CD4-positive, alpha-beta memory T cell (primary cell): ENCODE data around the gene LGR4. TPM values are rescaled to one million over a fixed set of nuclear protein-coding genes. Genes with fewer than 3 reads are reported as not detected.
"Not testable (repeated sequence)": the region's sequence is repeated elsewhere in the genome, so short reads cannot be mapped to it uniquely, and the experiment has no call there.

ENCODE experiments used
- CTCF ChIA-PET: fragments of 350-600 bp; sonication (Branson Sonifier 250); formaldehyde crosslinking; loops from one replicate; lab custom pipeline; 2021; ENCODE audit warnings: inconsistent platforms; ENCODE audit not compliant: partially characterized antibody; lab: Charles Lee
- POLR2A ChIA-PET: fragments of 350-600 bp; sonication (Branson Sonifier 250); formaldehyde crosslinking; loops from one replicate; lab custom pipeline; 2021; ENCODE audit not compliant: partially characterized antibody; lab: Charles Lee
- DNase-seq, 5 donors: peaks; one replicate each; pipeline versions ENCODE4 v3.0.0 to v3.0.0-alpha.2; 2020 to 2022; ENCODE audit warnings: mixed read lengths in 1 of 5
- H3K27ac ChIP-seq: one replicate; pipeline ENCODE4 v1.7.0; 2013; ENCODE audit warnings: low read depth, low read length
- H3K27me3 ChIP-seq: 2 replicates; pipeline ENCODE4 v1.7.0; 2013; ENCODE audit warnings: mild to moderate bottlenecking, low read length, moderate library complexity; ENCODE audit not compliant: insufficient read depth
- H3K36me3 ChIP-seq: 2 replicates; pipeline ENCODE4 v1.7.0; 2013; ENCODE audit warnings: mild to moderate bottlenecking, low read length, moderate library complexity; ENCODE audit not compliant: insufficient read depth
- H3K4me1 ChIP-seq: 2 replicates; pipeline ENCODE4 v1.7.0; 2013; ENCODE audit warnings: mild to moderate bottlenecking, low read length, moderate library complexity; ENCODE audit not compliant: insufficient read depth
- H3K4me3 ChIP-seq, 2 donors: one replicate each; pipeline ENCODE4 v1.7.0; 2013; ENCODE audit warnings: low read length in 2 of 2, mild to moderate bottlenecking in 1 of 2
- H3K9me3 ChIP-seq, 2 donors: one replicate each; pipeline ENCODE4 v1.7.0; 2013; ENCODE audit warnings: low read length in 2 of 2, control low read depth in 1 of 2; ENCODE audit not compliant: control insufficient read depth in 1 of 2
- H3K27ac Mint-ChIP-seq, 7 donors: one replicate each; pipeline ENCODE4 v1.8.0; 2020 to 2021; ENCODE audit warnings: mixed read lengths in 7 of 7, mild to moderate bottlenecking in 6 of 7, inconsistent platforms in 3 of 7, moderate library complexity in 3 of 7
- H3K27me3 Mint-ChIP-seq, 2 donors: one replicate each; pipeline ENCODE4 v1.8.0; 2020 to 2021; ENCODE audit warnings: mixed read lengths in 2 of 2
- H3K36me3 Mint-ChIP-seq, 2 donors: one replicate each; pipeline ENCODE4 v1.8.0; 2020 to 2021; ENCODE audit warnings: mixed read lengths in 2 of 2, inconsistent platforms in 1 of 2, mild to moderate bottlenecking in 1 of 2
- H3K4me1 Mint-ChIP-seq, 4 donors: one replicate each; pipeline ENCODE4 v1.8.0; 2020 to 2021; ENCODE audit warnings: mixed read lengths in 4 of 4, mild to moderate bottlenecking in 1 of 4
- H3K4me3 Mint-ChIP-seq, 8 donors: one replicate each; pipeline ENCODE4 v1.8.0; 2020 to 2021; ENCODE audit warnings: mixed read lengths in 8 of 8, mild to moderate bottlenecking in 7 of 8, moderate library complexity in 6 of 8, inconsistent platforms in 3 of 8
- H3K9me3 Mint-ChIP-seq, 8 donors: one replicate each; pipeline ENCODE4 v1.8.0; 2020 to 2021; ENCODE audit warnings: mixed read lengths in 8 of 8, mild to moderate bottlenecking in 5 of 8, inconsistent platforms in 3 of 8, moderate library complexity in 1 of 8
- intact Hi-C: fragments of 100-400 bp; cut with micrococcal nuclease; formaldehyde crosslinking; loops from one replicate; pipeline ENCODE4 v1.15.1; 2023
- polyA plus RNA-seq, 2 donors: library from polyadenylated mRNA; unstranded; fragments of 300-500 nt; fragmentation: Illumina TruSeq; gene quantifications; one replicate each; pipeline ENCODE4 v1.2.3, GENCODE V29; 2021
- total RNA-seq, 2 experiments: library from RNA; stranded (reverse); gene quantifications; one replicate each; pipeline ENCODE4 v1.2.3, GENCODE V29; 2021

LGR4 gene
- total and polyA plus RNA-seq, 4 experiments from 2014 or later: 0.03 to 1.6 (median 0.58) TPM

DNA sequence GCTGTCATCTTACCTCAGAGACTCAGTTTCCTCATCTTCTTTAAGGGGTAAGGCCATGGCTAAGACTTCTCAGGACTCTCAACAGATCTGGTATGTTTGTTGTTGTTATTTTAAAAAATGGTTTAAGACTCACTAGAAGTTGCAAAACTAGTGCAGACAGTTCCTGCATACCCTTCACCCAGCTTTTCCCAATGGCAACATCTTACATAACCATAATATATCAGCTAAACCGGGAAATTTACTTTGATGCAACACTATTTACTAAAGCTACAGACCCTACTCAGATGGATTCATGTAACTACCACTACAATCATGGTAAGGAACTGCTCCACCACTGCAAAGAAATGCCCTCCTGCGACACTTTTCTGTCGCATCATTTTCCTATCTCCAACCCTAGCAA lies 20.4 kb downstream of the LGR4 start:
- H3K4me3 ChIP-seq: no peak overlapping the region
- H3K36me3 ChIP-seq: no peaks in the 10 kb centered on the region
- H3K4me3 Mint-ChIP-seq: no peak overlapping the region
- no peak overlapping the region for H3K27ac ChIP-seq
- H3K4me1 ChIP-seq: no peaks in the 10 kb centered on the region
- H3K9me3 ChIP-seq: no peaks in the 10 kb centered on the region
- H3K27me3 ChIP-seq: no peaks in the 10 kb centered on the region
- no peaks in the 10 kb centered on the region for H3K36me3 Mint-ChIP-seq
- H3K27me3 Mint-ChIP-seq: peaks cover 0 to 1% of the 10 kb centered on the region in 2 donors
- H3K9me3 Mint-ChIP-seq: peaks cover 0 to 4% (median 0%) of the 10 kb centered on the region in 8 donors
- intact Hi-C loops: no loop called here
- no peaks in the 10 kb centered on the region for H3K4me1 Mint-ChIP-seq
- DNase-seq: no peak
- ChIA-PET POLR2A (no interaction called here), CTCF (no interaction called here)
- H3K27ac Mint-ChIP-seq: no peak overlapping the region

GRCh38 chr11:27451244-27451965 lies 21.2 kb downstream of the LGR4 start:
- Histone ChIP-seq H3K27ac (no peak overlapping the region), H3K27me3 (no peaks in the 10 kb centered on the region), H3K4me3 (no peak overlapping the region), H3K9me3 (no peaks in the 10 kb centered on the region), H3K36me3 (no peaks in the 10 kb centered on the region), H3K4me1 (no peaks in the 10 kb centered on the region)
- intact Hi-C loops: no loop called here
- no peak for DNase-seq
- H3K36me3 Mint-ChIP-seq: no peaks in the 10 kb centered on the region
- ChIA-PET CTCF (no interaction called here), POLR2A (no interaction called here)
- H3K4me1 Mint-ChIP-seq: no peaks in the 10 kb centered on the region
- H3K4me3 Mint-ChIP-seq: no peak overlapping the region
- peaks cover 0 to 1% of the 10 kb centered on the region in 2 donors for H3K27me3 Mint-ChIP-seq
- H3K27ac Mint-ChIP-seq: no peak overlapping the region
- peaks cover 0 to 4% (median 0%) of the 10 kb centered on the region in 8 donors for H3K9me3 Mint-ChIP-seq

DNA sequence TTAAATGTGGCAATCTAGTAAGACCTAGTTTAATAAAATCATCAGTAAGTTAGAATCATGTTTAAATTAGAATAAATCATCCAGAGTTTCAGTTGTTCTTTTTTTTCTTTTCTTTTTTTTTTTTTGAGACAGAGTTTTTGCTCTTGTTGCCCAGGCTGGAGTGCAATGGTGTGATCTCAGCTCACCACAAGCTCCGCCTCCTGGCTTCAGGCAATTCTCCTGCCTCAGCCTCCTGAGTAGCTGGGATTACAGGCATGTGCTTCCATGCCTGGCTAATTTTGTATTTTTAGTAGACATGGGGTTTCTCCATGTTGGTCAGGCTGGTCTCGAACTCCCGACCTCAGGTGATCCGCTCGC lies 24.4 kb downstream of the LGR4 start:
- H3K27ac ChIP-seq, H3K4me1 ChIP-seq, CTCF ChIA-PET, POLR2A ChIA-PET, H3K27ac Mint-ChIP-seq, H3K4me3 ChIP-seq, H3K4me1 Mint-ChIP-seq, H3K36me3 ChIP-seq, H3K4me3 Mint-ChIP-seq, H3K27me3 Mint-ChIP-seq, DNase-seq, H3K9me3 Mint-ChIP-seq, H3K9me3 ChIP-seq, H3K27me3 ChIP-seq, H3K36me3 Mint-ChIP-seq, intact Hi-C loops: not testable (repeated sequence)

DNA sequence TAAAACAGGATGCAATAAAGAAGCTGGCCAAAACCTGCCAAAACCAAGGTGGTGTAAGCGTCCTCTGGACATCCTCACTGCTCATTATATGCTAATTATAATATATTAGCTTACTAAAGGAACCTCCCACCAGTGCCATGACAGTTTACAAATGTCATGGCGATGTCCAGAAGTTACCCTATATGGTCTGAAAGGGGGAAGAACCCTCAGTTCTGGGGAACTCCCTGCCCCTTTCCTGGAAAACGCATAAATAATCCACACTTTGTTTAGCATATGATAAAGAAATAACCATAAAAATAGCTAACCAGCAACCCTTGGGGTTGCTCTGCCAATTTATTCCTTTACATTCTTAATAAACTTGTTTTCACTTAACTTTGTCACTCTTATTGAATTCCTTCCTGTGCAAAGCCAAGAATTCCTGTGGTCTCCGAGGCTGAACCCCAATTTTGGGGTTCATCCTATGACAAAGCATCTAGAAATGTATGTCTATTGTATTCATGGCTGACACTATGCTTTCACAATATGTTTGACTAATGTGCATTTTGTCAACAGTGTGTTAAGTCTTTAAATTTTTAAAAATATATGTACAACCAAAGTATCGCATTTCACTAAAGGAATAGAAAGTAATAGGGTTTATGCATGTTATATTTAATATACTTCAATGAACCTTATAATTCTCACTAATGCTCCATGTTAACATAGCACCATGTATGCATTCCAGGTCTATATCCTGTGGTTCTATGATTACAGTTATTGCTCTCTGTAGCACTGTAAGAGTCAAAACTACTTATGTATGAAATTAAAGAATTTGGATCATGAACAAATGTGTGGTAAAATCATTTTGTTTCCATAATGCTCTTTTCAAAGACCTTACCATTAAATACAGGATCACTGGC lies 25.1 kb downstream of the LGR4 start:
- Mint-ChIP-seq H3K4me3 (no peak overlapping the region), H3K36me3 (no peaks in the 10 kb centered on the region), H3K4me1 (no peaks in the 10 kb centered on the region), H3K9me3 (peaks cover 0 to 4% (median 0%) of the 10 kb centered on the region in 8 donors), H3K27me3 (peaks cover 0 to 2% of the 10 kb centered on the region in 2 donors), H3K27ac (no peak overlapping the region)
- ChIA-PET CTCF (no interaction called here), POLR2A (no interaction called here)
- no peak for DNase-seq
- Histone ChIP-seq H3K36me3 (no peaks in the 10 kb centered on the region), H3K4me3 (no peak overlapping the region), H3K27me3 (no peaks in the 10 kb centered on the region), H3K4me1 (no peaks in the 10 kb centered on the region), H3K9me3 (no peaks in the 10 kb centered on the region), H3K27ac (no peak overlapping the region)
- intact Hi-C loops: no loop called here

GRCh38 chr11:27445625-27446024 lies 27.0 kb downstream of the LGR4 start:
- no peak overlapping the region for H3K4me3 Mint-ChIP-seq
- no peak overlapping the region for H3K27ac Mint-ChIP-seq
- no peak overlapping the region for H3K4me3 ChIP-seq
- ChIA-PET CTCF (no interaction called here), POLR2A (no interaction called here)
- peaks cover 0 to 8% of the 10 kb centered on the region in 2 donors for H3K27me3 Mint-ChIP-seq
- no peaks in the 10 kb centered on the region for H3K4me1 ChIP-seq
- no peaks in the 10 kb centered on the region for H3K36me3 ChIP-seq
- no peaks in the 10 kb centered on the region for H3K36me3 Mint-ChIP-seq
- H3K9me3 Mint-ChIP-seq: no peaks in the 10 kb centered on the region
- no peaks in the 10 kb centered on the region for H3K9me3 ChIP-seq
- H3K4me1 Mint-ChIP-seq: no peaks in the 10 kb centered on the region
- intact Hi-C loops: no loop called here
- H3K27ac ChIP-seq: no peak overlapping the region
- no peaks in the 10 kb centered on the region for H3K27me3 ChIP-seq
- no peak for DNase-seq

- CTCF ChIA-PET: no interaction called here
These were observed 27.8 kb downstream of the LGR4 start for GRCh38 chr11:27444801-27445215.

DNA sequence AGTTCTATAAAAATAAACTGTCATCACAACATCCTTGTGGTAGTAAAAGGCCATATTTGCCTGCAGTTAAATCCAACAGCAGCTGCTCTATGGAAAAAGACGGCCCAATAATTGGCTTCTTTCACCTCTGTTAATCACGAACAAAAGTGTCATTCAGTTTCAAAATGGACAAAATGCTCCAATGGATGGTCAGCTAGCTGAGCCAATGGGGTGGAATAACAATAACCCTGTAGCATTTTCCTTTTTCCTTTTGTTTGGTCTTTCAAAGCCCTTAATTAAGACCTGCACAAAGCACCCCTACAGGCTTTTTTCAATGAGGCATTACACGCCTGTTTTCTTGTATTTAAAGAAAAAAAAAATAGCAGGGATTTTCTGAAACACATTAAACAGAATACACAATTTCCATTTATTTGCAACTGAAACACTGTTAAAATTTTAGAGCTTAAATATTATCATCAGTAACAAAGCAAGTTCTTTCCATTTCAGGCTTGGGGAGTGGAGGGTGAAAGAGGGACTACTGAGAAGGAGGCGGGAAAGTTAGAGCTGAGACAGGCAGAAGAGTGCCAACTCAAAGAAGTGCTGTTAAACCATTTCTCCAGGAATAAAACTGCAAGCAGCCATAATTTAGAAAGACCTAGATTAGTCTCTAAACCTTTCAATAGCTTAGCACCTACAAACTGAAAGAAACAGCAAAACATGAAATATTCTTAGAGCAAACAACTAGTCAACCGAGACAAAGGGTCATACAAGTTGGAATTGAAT lies 28.7 kb downstream of the LGR4 start:
- no peaks in the 10 kb centered on the region for H3K9me3 ChIP-seq
- H3K4me1 Mint-ChIP-seq: no peaks in the 10 kb centered on the region
- no peaks in the 10 kb centered on the region for H3K27me3 ChIP-seq
- ChIA-PET POLR2A (no interaction called here), CTCF (no interaction called here)
- H3K4me3 Mint-ChIP-seq: no peak overlapping the region
- H3K4me3 ChIP-seq: no peak overlapping the region
- no peaks in the 10 kb centered on the region for H3K36me3 ChIP-seq
- peaks cover 0 to 8% of the 10 kb centered on the region in 2 donors for H3K27me3 Mint-ChIP-seq
- no peak overlapping the region for H3K27ac ChIP-seq
- no peaks in the 10 kb centered on the region for H3K4me1 ChIP-seq
- intact Hi-C loops: no loop called here
- no peaks in the 10 kb centered on the region for H3K9me3 Mint-ChIP-seq
- DNase-seq: no peak
- no peaks in the 10 kb centered on the region for H3K36me3 Mint-ChIP-seq
- no peak overlapping the region for H3K27ac Mint-ChIP-seq

More at GRCh38 chr11:27444801-27445215, 27.8 kb downstream of the LGR4 start:
- Mint-ChIP-seq H3K27ac (no peak overlapping the region), H3K9me3 (no peaks in the 10 kb centered on the region), H3K27me3 (peaks cover 0 to 8% of the 10 kb centered on the region in 2 donors), H3K4me3 (no peak overlapping the region), H3K36me3 (no peaks in the 10 kb centered on the region), H3K4me1 (no peaks in the 10 kb centered on the region)
- intact Hi-C loops: no loop called here
- DNase-seq: no peak
- no peaks in the 10 kb centered on the region for H3K36me3 ChIP-seq
- POLR2A ChIA-PET: no interaction called here
- no peak overlapping the region for H3K27ac ChIP-seq
- H3K4me3 ChIP-seq: no peak overlapping the region
- H3K9me3 ChIP-seq: no peaks in the 10 kb centered on the region
- no peaks in the 10 kb centered on the region for H3K4me1 ChIP-seq
- H3K27me3 ChIP-seq: no peaks in the 10 kb centered on the region
